ENCODE measurements around the gene ZMYM4.
"Not testable (repeated sequence)": the region's sequence is repeated elsewhere in the genome, so short reads cannot be mapped to it uniquely, and the experiment has no call there.

ZMYM4 gene

GRCh38 chr1:35320937-35321336 is 52.4 kb downstream of the ZMYM4 start:
- in situ Hi-C loops (cut with MboI; ENCODE audit: low sequenced_read_pairs): no loop called here

- in situ Hi-C loops (cut with MboI; ENCODE audit: low sequenced_read_pairs): no loop called here
Observed at GRCh38 chr1:35324486-35324885, 56.0 kb downstream of the ZMYM4 start.

- in situ Hi-C loops (cut with MboI; ENCODE audit: low sequenced_read_pairs): no loop called here
Observed at GRCh38 chr1:35326246-35326866, 57.8 kb downstream of the ZMYM4 start.

- in situ Hi-C loops (cut with MboI; ENCODE audit: low sequenced_read_pairs): not testable (repeated sequence)
Observed at GRCh38 chr1:35331618-35332017, 63.1 kb downstream of the ZMYM4 start.

GRCh38 chr1:35334485-35334884 is 66.0 kb downstream of the ZMYM4 start:
- in situ Hi-C loops (cut with MboI; ENCODE audit: low sequenced_read_pairs): no loop called here

DNA sequence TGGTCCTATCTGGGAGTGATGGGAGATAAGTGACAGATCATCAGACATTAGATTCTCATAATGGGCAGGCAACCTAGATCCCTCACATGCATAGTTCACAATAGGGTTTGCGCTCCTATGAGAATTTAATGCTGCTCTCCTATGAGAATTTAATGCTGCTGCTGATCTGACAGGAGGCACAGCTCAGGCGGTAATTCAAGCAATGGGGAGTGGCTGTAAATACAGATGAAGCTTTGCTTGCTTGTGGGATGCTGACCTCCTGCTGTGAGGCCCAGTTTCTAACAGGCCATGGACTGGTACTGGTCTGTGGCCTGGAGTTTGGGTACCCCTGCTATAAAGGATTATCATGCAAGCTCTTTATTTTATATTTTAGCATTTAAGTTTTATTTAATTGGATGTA is 72.0 kb downstream of the ZMYM4 start:
- in situ Hi-C loops (cut with MboI; ENCODE audit: low sequenced_read_pairs): no loop called here

DNA sequence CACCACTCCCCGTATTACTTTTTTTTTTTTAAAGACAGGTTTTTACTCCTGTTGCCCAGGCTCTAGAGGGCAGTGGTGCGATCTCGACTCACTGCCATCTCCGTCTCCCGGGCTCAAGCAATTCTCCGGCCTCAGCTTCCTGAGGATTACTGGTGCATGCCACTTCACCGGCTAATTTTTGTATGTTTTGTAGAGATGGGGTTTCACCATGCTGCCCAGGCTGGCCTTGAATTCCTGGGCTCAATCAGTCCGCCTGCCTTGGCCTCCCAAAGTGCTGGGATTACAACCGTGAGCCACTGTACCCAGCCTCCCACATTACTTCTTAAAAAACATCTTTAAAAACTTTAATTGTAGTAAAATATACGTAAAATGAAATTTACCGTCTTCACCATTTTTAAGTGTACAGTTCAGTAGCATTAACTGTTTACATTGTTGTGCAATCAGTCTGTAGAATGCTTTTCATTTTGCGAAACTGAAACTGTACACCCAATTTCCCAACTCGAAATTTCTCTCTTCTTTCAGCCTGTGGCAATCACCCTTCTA is 77.0 kb downstream of the ZMYM4 start:
- in situ Hi-C loops (cut with MboI; ENCODE audit: low sequenced_read_pairs): no loop called here

DNA sequence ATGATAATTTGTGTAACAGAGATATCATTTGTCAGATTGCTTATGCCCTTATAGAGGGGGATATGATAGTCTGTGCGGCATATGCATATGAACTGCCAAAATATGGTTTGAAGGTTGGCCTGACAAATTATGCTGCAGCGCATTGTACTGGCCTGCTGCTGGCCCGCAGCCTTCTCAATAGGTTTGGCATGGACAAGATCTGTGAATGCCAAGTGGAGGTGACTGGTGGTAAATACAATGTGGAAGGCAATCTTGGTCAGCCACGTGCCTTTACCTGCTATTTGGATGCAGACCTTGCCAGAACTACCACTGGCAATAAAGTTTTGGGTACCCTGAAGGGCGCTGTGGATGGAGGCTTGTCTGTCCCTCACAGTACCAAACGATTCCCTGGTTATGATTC is 82.4 kb downstream of the ZMYM4 start:
- in situ Hi-C loops (cut with MboI; ENCODE audit: low sequenced_read_pairs): no loop called here

DNA sequence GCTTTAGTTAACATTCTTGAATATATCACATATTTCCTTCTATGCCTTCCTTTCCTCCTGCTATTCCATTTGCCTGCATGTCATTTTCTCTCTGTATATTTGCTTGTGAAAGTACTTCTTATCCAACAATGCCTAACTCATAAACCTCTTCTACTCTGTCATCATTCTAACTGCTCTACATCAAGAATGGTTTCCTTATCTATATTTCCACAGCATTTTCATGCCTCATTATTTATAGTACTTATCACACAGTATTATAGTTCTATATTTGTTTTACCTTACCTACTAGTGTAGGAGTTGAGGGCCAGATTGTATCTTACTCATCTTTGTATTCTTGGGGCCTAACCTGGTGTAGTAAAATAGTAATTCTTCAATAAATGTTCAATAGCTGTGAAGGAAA is 91.5 kb downstream of the ZMYM4 start:
- in situ Hi-C loops (cut with MboI; ENCODE audit: low sequenced_read_pairs): no loop called here

DNA sequence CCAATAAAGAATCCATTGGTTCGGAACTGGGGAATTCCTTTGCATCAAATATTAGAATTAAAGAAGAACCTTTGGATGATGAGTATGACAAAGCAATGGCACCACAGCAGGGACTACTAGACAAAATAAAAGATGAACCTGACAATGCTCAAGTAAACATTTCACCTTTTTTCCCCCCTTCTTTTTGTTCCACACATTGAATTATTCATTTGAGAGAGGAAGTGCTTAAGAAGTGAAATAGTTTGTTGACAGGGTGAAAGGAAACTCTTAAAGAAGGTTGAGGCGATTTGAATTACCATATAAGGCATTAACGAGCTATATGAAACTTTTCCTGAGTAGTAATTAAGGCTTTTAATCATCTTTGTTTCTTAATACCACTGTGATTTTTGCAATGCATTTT is 93.1 kb downstream of the ZMYM4 start:
- in situ Hi-C loops (cut with MboI; ENCODE audit: low sequenced_read_pairs): no loop called here

- in situ Hi-C loops (cut with MboI; ENCODE audit: low sequenced_read_pairs): no loop called here
Observed at GRCh38 chr1:35364741-35365140, 96.2 kb downstream of the ZMYM4 start.

DNA sequence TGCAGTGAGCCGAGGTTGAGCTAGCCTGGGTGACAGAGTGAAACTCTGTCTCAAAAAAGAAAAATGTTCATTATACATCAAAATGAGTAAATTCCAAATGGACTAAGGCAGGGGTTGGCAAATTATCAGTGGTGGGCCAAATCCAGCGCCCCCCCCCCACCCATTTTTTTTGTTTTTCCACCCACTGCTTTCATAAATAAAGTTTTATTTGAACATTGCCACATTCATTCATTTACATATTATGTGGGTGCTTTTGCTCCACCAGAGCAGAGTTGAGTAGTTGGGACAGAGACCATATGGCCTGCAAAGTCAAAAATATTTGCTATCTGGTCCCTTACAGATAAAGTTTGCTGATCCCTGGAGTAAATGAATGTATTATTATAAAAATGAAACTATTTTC is 99.4 kb downstream of the ZMYM4 start:
- in situ Hi-C loops (cut with MboI; ENCODE audit: low sequenced_read_pairs): no loop called here

DNA sequence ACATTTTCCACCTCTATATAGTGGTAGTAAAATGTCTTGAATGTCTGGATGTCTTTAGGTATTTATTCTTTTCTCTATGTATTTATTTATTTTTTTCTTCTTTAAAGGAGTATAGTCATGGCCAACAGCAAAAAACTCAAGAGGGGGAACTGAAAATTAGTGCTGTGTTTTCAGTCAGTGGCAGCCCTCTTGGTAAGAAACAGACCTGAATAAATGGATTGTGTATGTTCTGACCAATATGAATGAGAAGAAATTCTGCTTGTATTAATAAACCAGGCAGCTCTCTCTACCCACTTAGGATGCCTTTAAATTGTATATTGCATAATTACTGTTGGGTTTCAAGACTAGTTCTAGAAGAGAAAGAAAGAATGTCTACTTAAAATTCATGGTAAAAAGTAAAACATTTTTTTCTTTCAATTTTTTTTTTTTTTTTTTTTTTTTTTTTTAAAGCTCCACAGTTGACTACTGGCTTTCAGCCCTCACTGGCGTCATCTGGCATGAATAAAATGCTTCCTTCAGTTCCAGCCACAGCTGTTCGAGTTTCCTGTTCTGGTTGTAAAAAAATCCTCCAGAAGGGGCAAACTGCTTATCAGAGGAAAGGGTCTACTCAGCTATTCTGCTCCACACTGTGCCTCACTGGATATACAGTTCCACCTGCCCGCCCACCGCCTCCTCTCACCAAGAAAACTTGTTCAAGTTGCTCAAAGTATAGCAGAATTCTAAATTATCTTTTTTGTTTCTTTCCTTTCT is 101.6 kb downstream of the ZMYM4 start:
- in situ Hi-C loops (cut with MboI; ENCODE audit: low sequenced_read_pairs): no loop called here

- in situ Hi-C loops (cut with MboI; ENCODE audit: low sequenced_read_pairs): no loop called here
Observed at GRCh38 chr1:35371506-35371905, 103.0 kb downstream of the ZMYM4 start.

DNA sequence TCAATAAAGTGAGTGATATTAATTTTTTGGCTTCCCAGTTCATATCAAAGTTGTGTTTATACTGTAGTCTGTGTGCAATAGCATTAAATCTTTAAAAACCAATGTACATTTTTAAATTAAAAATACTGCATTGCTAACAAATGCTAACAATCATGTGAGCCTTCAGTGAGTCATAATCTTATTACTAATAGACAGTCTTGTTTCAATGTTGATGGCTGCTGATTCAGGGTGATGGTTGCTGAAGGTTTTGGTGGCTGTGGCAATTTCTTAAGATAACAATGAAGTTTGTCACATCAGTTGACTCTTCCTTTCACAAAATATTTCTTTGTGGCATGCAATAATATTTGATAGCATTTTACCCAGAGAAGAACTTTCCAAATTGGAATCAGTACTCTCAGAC is 109.0 kb downstream of the ZMYM4 start:
- in situ Hi-C loops (cut with MboI; ENCODE audit: low sequenced_read_pairs): no loop called here

GRCh38 chr1:35379317-35380000 is 111.0 kb downstream of the ZMYM4 start:
- in situ Hi-C loops (cut with MboI; ENCODE audit: low sequenced_read_pairs): no loop called here

GRCh38 chr1:35380111-35380510 is 111.6 kb downstream of the ZMYM4 start:
- in situ Hi-C loops (cut with MboI; ENCODE audit: low sequenced_read_pairs): not testable (repeated sequence)

DNA sequence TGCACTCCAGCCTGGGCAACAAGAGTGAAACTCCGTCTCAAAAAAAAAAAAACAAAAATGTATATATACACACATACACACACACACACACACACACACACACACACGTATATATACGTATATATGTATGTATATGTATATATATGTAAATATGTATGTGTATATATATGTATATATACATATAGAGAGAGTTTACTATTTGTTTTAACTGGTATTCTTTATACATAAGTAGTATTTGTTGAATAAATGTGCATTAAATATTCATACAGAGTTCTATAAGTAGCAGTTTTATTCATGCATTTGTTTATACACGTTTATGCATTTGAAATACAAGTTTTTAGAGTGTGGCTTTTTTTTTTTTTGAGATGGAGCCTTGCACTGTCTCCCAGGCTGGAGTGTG is 113.6 kb downstream of the ZMYM4 start:
- in situ Hi-C loops (cut with MboI; ENCODE audit: low sequenced_read_pairs): no loop called here

DNA sequence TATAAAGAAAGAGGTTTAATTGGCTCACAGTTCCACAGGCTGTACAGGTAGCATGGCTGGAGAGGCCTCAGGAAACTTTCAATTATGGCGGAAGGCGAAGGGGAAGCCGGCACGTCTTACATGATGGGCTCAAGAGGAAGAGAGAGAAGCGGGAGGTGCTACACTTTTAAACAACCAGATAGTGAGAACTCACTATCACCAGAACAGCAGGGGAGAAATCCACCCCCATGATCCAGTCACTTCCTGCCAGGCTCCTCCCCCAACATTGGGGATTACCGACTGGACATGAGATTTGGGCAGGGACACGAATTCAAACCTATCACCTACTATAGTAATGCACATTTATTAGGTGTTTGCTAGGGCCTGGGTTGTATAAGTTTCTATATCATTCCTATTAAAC is 117.8 kb downstream of the ZMYM4 start:
- in situ Hi-C loops (cut with MboI; ENCODE audit: low sequenced_read_pairs): no loop called here

GRCh38 chr1:35386959-35387358 is 118.5 kb downstream of the ZMYM4 start:
- in situ Hi-C loops (cut with MboI; ENCODE audit: low sequenced_read_pairs): no loop called here

- in situ Hi-C loops (cut with MboI; ENCODE audit: low sequenced_read_pairs): no loop called here
Observed at GRCh38 chr1:35390600-35391494, 122.3 kb downstream of the ZMYM4 start.

All from HL-60/S4 treated with retinoic acid at 250 ng/mL for 4 days and 3 days (cell line).